Smooth muscle cell (in vitro differentiated cells): Measurements from ENCODE around the gene CA11. TPM values are rescaled to one million over a fixed set of nuclear protein-coding genes. Genes with fewer than 3 reads are reported as not detected.

Experiments
- DNase-seq: peaks from one replicate; lab custom pipeline; 2025; ENCODE audit not compliant: unreplicated experiment; lab: John Stamatoyannopoulos, UW
- H2AFZ ChIP-seq: fragments of 200-600 bp; sonication (generic); 2 replicates; pipeline ENCODE4 v1.6.0; 2016; ENCODE audit warnings: antibody characterized with exemption, low read depth, mild to moderate bottlenecking
- H3F3A ChIP-seq: fragments of 200-600 bp; sonication (generic); 2 replicates; pipeline ENCODE4 v1.6.0; 2017; ENCODE audit warnings: antibody characterized with exemption, low read depth
- H3K27ac ChIP-seq: fragments of 200-600 bp; sonication (generic); 2 replicates; pipeline ENCODE4 v1.5.1; 2016; ENCODE audit warnings: low read depth, mild to moderate bottlenecking
- H3K27me3 ChIP-seq: fragments of 200-600 bp; sonication (generic); 2 replicates; pipeline ENCODE4 v1.6.1; 2016; ENCODE audit warnings: low read depth, mild to moderate bottlenecking
- H3K36me3 ChIP-seq: fragments of 200-600 bp; sonication (generic); 2 replicates; pipeline ENCODE4 v1.5.1; 2016; ENCODE audit warnings: low read depth
- H3K4me1 ChIP-seq: fragments of 200-600 bp; sonication (generic); 2 replicates; pipeline ENCODE4 v1.5.1; 2016; ENCODE audit warnings: low read depth
- H3K4me2 ChIP-seq: fragments of 200-600 bp; sonication (generic); 2 replicates; pipeline ENCODE4 v1.6.0; 2016; ENCODE audit warnings: mild to moderate bottlenecking
- H3K4me3 ChIP-seq: fragments of 200-600 bp; sonication (generic); 2 replicates; pipeline ENCODE4 v1.5.1; 2016; ENCODE audit warnings: mild to moderate bottlenecking
- H3K79me2 ChIP-seq: fragments of 200-600 bp; sonication (generic); 2 replicates; pipeline ENCODE4 v1.6.0; 2016; ENCODE audit warnings: low read depth, mild to moderate bottlenecking
- H3K9ac ChIP-seq: fragments of 200-600 bp; sonication (generic); 2 replicates; pipeline ENCODE4 v1.6.0; 2016; ENCODE audit warnings: low read depth
- H3K9me3 ChIP-seq: fragments of 200-600 bp; sonication (generic); replicated peaks from 2 replicates; pipeline ENCODE4 v1.5.1; 2016; ENCODE audit warnings: low read depth
- H4K20me1 ChIP-seq: fragments of 200-600 bp; sonication (generic); 2 replicates; pipeline ENCODE4 v1.6.0; 2016; ENCODE audit warnings: low read depth
- WGBS: methylation state at CpG from one replicate; pipeline ENCODE4 v1.1.7; 2016; ENCODE audit warnings: low lambda C conversion rate; 5-methylcytosine and 5-hydroxymethylcytosine counted together
- polyA plus RNA-seq: library from polyadenylated mRNA; unstranded; fragments of >200 nt; fragmentation: Nextera tagmentation; extraction: Ambion mirVana; gene quantifications from 2 replicates; pipeline ENCODE4 v1.2.1, GENCODE V29; 2016
- total RNA-seq: library from RNA; depleted of rRNA; stranded (reverse); fragments of >200 nt; gene quantifications from 2 replicates; pipeline ENCODE4 v1.2.3, GENCODE V29; 2014
- TF ChIP-seq, protein P1 (sequence below): fragments of 200-600 bp; sonication (generic); IDR thresholded peaks from 2 replicates; pipeline ENCODE4 v1.5.1; 2017; ENCODE audit warnings: borderline replicate concordance, mild to moderate bottlenecking, antibody characterized with exemption; ENCODE audit not compliant: insufficient read depth, poor library complexity, severe bottlenecking

Gene CA11
- total and polyA plus RNA-seq, 2 experiments from 2014 or later: 0.09 to 6.9 TPM

DNA sequence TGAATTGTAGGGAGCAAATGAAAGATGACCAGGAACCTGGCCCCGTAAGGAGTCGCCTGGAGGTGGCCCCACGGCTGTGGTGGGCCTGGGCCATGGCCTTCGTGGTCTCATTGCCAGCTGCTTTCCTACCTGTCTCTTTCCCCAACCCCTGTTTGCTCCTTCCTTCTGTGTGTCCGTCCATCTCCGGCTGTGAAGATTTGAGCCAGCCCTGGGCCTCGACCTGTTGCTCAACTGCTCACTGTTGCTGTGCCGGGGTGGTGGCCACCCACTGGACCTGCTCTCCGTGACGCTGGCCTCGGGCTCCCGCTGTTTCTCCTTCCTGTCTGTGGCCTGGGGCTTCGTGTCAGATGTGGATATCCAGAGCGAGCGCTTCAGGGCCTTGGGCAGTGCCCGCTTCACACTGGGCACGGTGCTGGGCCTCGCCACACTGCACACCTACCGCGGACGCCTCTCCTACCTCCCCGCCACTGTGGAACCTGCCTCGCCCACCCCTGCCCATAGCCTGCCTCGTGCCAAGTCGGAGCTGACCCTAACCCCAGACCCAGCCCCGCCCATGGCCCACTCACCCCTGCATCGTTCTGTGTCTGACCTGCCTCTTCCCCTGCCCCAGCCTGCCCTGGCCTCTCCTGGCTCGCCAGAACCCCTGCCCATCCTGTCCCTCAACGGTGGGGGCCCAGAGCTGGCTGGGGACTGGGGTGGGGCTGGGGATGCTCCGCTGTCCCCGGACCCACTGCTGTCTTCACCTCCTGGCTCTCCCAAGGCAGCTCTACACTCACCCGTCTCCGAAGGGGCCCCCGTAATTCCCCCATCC is 17.3 kb downstream of the CA11 start:
- Histone ChIP-seq H3K4me1 (peaks cover 23% of the 10 kb centered on the region), H3K4me3 (no peak overlapping the region), H3F3A (no peaks in the 10 kb centered on the region), H2AFZ (no peak overlapping the region), H3K27me3 (no peaks in the 10 kb centered on the region), H3K36me3 (no peaks in the 10 kb centered on the region), H3K27ac (no peak overlapping the region), H4K20me1 (no peaks in the 10 kb centered on the region), H3K9ac (no peak overlapping the region), H3K79me2 (no peaks in the 10 kb centered on the region), H3K4me2 (no peak overlapping the region), H3K9me3 (no peaks in the 10 kb centered on the region)
- DNase-seq: no peak
- WGBS: 96% methylated on average over 29 of the region's 34 CpGs
- TF ChIP-seq, protein P1, sequence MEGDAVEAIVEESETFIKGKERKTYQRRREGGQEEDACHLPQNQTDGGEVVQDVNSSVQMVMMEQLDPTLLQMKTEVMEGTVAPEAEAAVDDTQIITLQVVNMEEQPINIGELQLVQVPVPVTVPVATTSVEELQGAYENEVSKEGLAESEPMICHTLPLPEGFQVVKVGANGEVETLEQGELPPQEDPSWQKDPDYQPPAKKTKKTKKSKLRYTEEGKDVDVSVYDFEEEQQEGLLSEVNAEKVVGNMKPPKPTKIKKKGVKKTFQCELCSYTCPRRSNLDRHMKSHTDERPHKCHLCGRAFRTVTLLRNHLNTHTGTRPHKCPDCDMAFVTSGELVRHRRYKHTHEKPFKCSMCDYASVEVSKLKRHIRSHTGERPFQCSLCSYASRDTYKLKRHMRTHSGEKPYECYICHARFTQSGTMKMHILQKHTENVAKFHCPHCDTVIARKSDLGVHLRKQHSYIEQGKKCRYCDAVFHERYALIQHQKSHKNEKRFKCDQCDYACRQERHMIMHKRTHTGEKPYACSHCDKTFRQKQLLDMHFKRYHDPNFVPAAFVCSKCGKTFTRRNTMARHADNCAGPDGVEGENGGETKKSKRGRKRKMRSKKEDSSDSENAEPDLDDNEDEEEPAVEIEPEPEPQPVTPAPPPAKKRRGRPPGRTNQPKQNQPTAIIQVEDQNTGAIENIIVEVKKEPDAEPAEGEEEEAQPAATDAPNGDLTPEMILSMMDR: no peak

DNA sequence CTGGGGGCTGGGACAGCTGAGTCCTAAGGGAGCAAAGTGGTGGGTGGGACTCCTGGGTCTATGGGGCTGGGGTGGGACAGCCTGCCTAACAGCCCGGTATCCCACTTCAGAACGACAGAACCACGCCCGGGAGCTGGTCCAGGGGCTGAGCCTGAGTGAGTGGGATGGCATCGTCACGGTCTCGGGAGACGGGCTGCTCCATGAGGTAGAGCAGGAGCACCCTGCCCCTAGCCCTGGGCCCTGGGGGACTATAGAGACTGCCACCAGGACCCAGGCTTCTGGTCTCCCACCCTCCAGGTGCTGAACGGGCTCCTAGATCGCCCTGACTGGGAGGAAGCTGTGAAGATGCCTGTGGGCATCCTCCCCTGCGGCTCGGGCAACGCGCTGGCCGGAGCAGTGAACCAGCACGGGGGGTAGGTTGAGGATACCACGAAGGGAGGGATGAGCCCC is 18.1 kb downstream of the CA11 start:
- TF ChIP-seq, protein P1: no peak
- WGBS: 95% methylated on average over 17 of the region's 17 CpGs
- DNase-seq: no peak
- Histone ChIP-seq H2AFZ (no peak overlapping the region), H3K4me3 (no peak overlapping the region), H3K9ac (no peak overlapping the region), H3K4me1 (peaks cover 29% of the 10 kb centered on the region), H3K27me3 (no peaks in the 10 kb centered on the region), H3K9me3 (no peaks in the 10 kb centered on the region), H3K27ac (no peak overlapping the region), H4K20me1 (no peaks in the 10 kb centered on the region), H3K36me3 (no peaks in the 10 kb centered on the region), H3K4me2 (no peak overlapping the region), H3K79me2 (no peaks in the 10 kb centered on the region), H3F3A (no peaks in the 10 kb centered on the region)

DNA sequence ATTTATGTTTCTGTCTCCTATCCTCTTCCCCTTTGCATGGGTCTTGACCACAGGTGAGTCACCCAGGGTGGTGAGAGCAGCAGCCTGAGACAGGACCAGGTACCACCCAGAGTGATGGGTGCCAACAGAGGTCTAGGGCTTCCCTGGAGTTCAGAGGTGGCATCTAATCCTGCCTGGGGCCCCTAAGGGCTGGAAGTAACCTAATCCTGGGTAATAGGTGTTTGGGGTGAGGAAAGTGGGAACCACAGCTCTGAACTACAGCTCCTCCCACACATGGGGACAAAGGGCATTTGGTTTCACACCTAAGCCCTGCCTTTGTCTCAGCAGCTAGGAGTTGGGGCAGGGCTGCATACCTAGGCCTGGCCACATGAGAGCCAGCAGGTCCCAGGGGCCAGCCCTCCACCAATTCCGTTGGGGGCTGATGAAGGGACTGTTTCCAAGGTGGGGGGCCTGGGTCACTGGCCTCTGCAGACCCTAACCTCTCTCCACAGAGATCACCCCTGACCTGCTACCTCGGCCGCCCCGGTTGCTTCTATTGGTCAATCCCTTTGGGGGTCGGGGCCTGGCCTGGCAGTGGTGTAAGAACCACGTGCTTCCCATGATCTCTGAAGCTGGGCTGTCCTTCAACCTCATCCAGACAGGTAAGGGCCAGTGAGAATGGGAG is 18.7 kb downstream of the CA11 start:
- H3K9ac ChIP-seq: no peak overlapping the region
- H3K4me1 ChIP-seq: peaks cover 29% of the 10 kb centered on the region
- no peak overlapping the region for H2AFZ ChIP-seq
- H3K9me3 ChIP-seq: no peaks in the 10 kb centered on the region
- H4K20me1 ChIP-seq: no peaks in the 10 kb centered on the region
- no peak overlapping the region for H3K27ac ChIP-seq
- TF ChIP-seq, protein P1: no peak
- 91% methylated on average over 6 of the region's 6 CpGs for WGBS
- no peaks in the 10 kb centered on the region for H3K79me2 ChIP-seq
- no peak overlapping the region for H3K4me2 ChIP-seq
- no peaks in the 10 kb centered on the region for H3F3A ChIP-seq
- no peak for DNase-seq
- no peaks in the 10 kb centered on the region for H3K36me3 ChIP-seq
- H3K4me3 ChIP-seq: no peak overlapping the region
- no peaks in the 10 kb centered on the region for H3K27me3 ChIP-seq
